AG09319 (cell line): ENCODE data around the gene ATXN1.
"Not testable (repeated sequence)": the region's sequence is repeated elsewhere in the genome, so short reads cannot be mapped to it uniquely, and the experiment has no call there.

Experiments
- DNase-seq: peaks from one replicate; pipeline ENCODE4 v3.0.0-alpha.2; 2010; ENCODE audit warnings: low read depth; ENCODE audit errors: extremely low read depth
- TF ChIP-seq, protein P1 (sequence below): IDR thresholded peaks from 2 replicates; pipeline ENCODE4 v1.5.1; 2011; ENCODE audit warnings: low read depth, mild to moderate bottlenecking, inconsistent platforms, low read length, moderate library complexity

Gene ATXN1

GRCh38 chr6:16793828-16794412, 32.7 kb upstream of the ATXN1 start:
- TF ChIP-seq, protein P1, sequence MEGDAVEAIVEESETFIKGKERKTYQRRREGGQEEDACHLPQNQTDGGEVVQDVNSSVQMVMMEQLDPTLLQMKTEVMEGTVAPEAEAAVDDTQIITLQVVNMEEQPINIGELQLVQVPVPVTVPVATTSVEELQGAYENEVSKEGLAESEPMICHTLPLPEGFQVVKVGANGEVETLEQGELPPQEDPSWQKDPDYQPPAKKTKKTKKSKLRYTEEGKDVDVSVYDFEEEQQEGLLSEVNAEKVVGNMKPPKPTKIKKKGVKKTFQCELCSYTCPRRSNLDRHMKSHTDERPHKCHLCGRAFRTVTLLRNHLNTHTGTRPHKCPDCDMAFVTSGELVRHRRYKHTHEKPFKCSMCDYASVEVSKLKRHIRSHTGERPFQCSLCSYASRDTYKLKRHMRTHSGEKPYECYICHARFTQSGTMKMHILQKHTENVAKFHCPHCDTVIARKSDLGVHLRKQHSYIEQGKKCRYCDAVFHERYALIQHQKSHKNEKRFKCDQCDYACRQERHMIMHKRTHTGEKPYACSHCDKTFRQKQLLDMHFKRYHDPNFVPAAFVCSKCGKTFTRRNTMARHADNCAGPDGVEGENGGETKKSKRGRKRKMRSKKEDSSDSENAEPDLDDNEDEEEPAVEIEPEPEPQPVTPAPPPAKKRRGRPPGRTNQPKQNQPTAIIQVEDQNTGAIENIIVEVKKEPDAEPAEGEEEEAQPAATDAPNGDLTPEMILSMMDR = no peak
- no peak for DNase-seq

DNA sequence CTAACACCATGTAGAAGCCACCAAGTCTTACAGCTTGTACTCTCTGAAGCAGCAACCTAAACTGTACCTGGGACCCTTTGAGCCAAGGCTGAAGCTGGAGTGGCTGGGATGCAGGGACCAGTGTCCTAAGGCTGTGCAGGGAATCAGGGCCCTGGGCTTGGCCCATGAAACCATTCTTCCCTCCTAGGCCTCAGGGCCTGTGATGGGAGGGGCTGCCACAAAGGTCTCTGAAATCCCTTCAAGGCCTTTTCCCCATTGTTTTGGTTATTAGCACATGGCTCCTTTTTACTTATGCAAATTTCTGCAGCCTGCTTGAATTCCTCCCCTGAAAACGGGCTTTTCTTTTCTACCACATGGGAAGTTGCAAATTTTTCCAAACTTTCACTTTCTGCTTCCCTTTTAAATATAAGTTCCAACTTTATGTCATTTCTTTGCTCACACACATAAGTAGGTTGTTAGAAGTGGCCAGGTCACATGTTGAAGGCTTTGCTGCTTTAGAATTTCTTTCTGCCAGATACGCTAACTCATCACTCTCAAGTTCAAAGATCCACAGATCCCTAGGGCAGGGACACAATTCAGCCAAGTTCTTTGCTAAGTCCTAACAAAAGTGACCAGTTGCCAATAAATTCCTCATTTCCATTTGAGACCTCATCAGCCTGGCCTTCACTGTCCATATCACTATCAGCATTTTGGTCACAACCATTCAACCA, 28.2 kb upstream of the ATXN1 start:
- TF ChIP-seq, protein P1 = no peak
- DNase-seq = no peak

- TF ChIP-seq, protein P1 = no peak
- DNase-seq = no peak
Observed at GRCh38 chr6:16787128-16787682, 25.9 kb upstream of the ATXN1 start.

DNA sequence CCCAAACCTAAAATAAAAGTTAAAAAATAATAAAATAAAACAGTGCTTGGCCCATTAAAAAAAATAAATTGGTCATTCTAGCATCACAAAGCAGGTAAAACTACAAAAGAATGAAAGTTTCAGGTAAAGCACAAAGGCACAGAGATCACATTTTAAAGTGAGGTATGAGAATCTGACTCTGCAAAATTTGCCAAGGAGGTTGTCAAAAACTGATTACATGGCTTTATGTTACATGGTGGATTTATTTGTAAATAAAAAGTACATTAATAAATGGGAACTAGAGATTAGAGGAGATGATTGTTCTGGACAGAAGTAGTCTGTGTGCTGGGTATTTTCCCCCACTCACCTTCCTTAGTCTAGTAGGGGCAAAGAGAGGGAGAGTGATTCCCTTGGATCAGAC, 24.2 kb upstream of the ATXN1 start:
- TF ChIP-seq, protein P1 = no peak
- no peak for DNase-seq

- not testable (repeated sequence) for DNase-seq
Observed at GRCh38 chr6:16784957-16785356, 23.7 kb upstream of the ATXN1 start.

GRCh38 chr6:16783952-16784565, 22.8 kb upstream of the ATXN1 start:
- DNase-seq = no peak
- TF ChIP-seq, protein P1 = no peak

- no peak for DNase-seq
- TF ChIP-seq, protein P1 = no peak
Observed at GRCh38 chr6:16783509-16783908, 22.2 kb upstream of the ATXN1 start.
